HG02870 (cell line): Measurements from ENCODE around the gene DNAH3.
"Not testable (repeated sequence)": the region's sequence is repeated elsewhere in the genome, so short reads cannot be mapped to it uniquely, and the experiment has no call there.

Experiments
- ATAC-seq: cut with Tn5 transposase; IDR thresholded peaks from one replicate; pipeline ENCODE4 v1.9.1; 2021; ENCODE audit warnings: mild to moderate bottlenecking, moderate library complexity; ENCODE audit not compliant: unreplicated experiment

Gene DNAH3

DNA sequence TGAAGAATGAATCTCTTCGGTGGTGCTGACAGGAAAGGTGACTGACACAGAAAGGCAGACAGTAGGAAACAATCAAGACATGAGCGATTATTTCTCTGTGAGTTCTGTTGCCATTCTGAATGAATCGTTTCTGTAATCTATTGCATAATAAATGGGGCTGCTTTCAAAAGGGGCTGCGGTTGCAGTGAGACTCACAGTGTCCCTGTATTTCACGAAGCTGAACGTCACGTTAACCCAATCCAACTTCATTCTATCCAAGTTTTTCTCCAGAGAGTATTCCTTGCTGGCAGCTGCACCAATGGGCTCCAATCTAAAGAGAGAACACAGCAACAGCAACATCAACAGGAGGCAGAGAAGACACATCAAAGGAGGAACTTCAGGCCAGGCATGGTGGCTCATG is 75.4 kb downstream of the DNAH3 start:
- no peak for ATAC-seq

DNA sequence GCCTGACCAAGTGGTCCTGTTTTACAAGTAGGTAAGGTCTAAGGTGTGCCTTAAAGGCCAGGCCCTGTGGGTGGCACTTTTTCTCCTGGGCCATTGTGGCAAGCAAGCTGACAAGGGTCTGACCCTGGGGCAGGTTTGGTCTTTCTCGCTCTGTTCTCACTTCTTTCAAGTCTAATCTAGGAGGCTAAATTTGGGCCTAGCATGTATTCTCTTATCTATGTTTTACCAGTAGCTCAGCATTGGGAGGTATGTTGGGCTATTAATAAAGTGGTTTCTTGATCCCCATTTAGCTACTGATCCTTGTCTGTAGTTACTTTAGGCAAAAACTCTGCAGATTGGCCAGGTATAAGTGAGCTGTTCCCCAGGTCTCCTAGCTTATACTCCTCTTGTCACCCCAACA is 77.7 kb downstream of the DNAH3 start:
- ATAC-seq, result no peak

DNA sequence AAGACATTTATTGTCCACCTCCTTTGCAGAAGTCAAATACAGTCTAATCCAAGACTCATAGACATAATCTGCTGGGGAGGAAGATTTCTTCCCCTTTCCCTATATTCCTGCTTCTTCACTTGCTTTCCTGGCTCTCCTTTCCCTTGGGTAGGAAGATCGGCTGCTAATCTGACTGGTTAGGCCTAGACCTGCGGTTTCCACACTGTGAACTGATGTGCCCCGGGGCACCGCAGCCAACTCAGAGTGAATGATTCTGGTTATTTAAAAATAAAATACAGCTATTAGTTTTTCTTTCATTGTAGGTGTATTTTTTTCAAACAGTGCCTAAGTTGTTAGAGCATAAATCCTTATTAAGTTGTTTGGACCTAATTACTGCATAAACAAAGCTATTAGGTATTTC is 78.9 kb downstream of the DNAH3 start:
- no peak for ATAC-seq

DNA sequence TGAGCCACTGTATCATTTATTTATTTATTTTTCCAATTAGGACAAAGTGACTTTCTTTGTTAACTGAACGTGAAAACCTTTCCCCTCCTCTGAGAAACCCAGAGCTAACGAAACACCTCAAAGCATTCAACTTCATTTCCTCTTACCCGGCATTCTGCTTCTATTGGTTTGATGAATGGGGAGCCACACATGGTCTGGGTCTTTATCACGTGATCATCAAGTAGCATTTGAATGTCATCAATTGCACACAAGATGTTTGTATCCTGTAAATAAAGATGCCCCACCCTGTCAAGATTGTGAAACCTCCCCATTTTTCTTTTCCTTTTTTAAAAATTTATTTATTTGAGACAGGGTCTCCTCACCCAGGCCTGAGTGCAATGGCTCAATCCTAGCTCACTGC is 80.1 kb downstream of the DNAH3 start:
- ATAC-seq, result no peak

DNA sequence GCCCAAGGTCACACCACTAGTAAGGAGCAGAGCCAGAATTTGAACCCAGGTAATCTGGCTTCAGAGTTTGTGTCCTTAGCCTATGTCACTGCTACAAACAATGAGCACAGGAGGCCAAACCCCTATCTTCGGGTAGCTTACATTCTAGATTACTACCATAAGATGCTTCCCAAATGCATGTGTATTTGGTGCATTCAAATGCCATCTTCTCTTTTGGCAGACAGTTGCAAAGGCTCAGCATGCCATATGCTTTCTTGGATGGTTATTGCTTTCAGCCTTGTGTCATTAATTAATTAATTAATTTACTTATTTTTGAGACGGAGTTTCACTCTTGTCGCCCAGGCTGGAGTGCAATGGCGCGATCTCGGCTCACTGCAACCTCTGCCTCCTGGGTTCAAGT is 80.7 kb downstream of the DNAH3 start:
- ATAC-seq, result no peak

DNA sequence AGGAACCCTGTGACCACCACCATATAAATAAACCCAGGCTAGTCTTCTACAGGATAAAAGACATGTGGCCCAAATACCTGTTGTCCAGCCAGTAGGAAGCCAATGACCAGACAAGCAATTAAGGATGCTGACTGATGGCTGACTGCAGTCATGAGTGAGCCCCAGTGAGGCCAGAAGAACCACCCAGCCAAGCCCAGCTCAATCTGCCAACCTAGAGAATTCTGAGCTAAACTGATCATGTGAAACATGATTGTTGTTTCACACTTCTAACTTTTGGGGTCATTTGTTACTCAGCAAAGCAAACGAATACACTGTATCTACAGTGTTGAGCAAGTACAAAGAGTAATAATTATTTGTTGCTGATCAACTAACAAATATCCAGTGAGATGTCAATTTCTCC is 86.4 kb downstream of the DNAH3 start:
- no peak for ATAC-seq

DNA sequence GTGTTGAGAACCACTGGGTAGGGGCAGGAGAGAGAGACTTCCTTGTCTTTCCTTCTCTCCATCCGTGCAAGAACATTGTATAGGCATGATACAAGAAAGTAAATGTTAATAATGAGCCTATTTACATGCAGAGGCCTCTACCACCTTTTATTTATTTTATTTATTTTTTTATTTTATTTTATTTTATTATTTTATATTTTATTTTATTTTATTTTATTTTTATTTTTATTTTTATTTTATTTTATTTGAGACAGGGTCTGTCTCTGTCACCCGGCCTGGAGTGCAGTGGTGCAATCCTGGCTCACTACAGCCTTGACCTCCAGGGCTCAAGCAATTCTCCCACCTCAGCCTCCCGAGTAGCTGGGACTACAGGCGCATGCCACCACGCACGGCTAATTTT is 87.3 kb downstream of the DNAH3 start:
- not testable (repeated sequence) for ATAC-seq

DNA sequence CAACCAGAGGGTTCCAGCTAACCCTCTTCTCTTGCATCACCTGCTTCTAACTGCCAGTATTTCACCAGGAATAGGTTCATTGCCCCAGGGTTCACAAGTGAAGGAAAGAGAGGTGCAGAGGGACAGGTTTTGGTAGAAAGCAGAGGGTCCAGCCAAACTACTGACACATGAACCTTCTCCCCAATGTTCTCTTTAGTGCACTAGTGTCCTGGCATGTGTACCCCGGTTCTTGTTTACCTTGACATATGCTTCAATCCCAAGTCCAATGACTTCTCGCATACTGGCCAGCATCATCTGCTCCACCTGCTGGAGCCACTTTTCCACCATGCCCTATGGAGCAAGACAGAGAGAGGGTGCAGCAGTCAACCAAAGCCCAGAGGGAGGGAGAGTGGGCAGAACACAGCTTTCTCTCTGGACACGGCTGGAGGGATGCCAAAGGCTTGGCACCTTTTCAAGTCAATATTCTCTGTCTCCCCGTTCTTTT is 90.6 kb downstream of the DNAH3 start:
- ATAC-seq, result no peak

DNA sequence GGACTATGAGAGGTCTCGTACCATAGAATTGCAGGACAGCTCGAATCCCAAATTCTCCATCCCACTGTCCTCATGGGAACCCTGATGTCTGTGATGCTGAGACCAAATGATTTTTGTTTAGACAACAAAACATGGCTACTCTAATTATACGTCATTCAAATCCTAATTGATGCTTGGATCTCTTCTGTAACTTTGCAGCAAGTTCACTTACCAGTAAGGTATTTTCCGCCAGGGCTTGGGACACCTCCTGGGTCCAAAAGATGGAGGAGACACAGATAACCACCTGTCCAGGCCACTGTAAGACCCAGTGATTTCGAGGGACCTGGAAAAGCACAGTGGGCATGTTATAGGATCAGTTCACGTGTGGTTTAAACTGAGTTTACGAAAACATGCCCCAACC is 92.8 kb downstream of the DNAH3 start:
- no peak for ATAC-seq

DNA sequence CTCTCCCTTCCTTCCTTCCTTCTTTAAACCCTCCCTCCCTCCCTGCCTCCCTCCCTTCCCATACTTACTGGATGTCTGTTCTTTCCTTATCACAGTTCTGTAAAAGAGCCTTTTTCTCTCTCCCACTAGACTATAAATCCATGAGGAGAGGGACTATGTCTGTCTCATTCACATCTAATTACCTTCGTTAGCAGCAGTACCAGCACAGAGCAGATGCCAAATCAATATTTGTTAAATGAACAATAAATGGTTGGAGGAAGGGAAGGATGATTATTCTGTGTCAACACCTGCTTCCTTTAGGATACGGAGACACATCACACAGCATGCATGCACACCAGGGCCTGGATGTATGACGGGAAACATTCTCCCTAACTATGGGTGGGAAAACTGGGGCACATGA is 94.2 kb downstream of the DNAH3 start:
- ATAC-seq, result no peak

DNA sequence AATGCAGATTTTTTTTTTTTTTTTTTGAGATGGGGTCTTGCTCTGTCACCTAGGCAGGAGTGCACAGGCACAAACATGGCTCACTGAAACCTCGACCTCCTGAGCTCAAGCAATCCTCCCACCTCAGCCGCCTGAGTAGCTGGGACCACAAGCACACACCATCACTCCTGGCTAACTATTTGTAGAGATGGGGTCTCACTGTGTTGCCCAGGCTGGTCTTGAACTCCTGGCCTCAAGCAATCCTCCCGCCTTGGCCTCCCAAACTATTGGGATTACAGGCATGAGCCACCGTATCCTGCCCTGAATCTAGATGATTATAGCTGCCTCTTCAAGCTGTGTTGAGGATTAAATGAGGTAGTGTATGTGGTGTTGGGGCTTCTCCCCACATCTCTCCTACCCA is 94.9 kb downstream of the DNAH3 start:
- not testable (repeated sequence) for ATAC-seq

DNA sequence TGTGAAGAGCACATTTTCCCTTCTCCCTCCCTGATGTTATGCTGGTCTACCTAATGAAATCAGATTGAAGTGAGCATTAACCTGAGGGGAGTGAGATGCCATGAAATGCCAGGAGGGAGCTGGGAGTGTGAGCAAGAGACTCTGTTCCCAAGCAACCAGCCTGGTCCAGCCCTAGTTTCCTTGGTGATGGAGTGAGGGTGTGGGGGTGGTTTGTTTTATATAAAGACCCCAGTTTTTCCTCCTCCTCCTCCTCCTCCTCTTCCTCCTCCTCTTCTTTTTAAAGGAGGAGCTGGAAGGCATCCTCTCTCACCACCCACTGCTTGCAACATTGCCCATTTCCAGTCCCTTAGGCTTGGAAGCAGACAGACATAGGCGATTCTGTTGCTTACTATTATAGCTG is 97.1 kb downstream of the DNAH3 start:
- ATAC-seq, result no peak

DNA sequence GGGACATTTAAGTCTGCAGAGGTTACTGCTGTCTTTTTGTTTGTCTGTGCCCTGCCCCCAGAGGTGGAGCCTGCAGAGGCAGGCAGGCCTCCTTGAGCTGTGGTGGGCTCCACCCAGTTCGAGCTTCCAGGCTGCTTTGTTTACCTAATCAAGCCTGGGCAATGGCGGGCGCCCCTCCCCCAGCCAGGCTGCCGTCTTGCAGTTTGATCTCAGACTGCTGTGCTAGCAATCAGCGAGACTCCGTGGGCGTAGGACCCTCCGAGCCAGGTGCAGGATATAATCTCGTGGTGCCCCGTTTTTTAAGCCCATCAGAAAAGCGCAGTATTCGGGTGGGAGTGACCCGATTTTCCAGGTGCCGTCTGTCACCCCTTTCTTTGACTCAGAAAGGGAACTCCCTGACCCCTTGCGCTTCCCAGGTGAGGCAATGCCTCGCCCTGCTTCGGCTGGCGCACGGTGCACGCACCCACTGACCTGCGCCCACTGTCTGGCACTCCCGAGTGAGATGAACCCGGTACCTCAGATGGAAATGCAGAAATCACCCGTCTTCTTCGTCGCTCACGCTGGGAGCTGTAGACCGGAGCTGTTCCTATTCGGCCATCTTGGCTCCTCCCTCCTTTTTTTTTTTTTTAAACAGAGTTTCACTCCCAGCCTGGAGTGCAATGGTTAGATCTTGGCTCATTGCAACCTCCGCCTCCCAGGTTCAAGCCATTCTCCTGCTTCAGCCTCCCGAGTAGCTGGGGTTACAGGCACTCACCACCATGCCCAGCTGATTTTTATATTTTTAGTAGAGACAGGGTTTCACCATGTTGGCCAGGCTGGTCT is 102.3 kb downstream of the DNAH3 start:
- ATAC-seq, result not testable (repeated sequence)

DNA sequence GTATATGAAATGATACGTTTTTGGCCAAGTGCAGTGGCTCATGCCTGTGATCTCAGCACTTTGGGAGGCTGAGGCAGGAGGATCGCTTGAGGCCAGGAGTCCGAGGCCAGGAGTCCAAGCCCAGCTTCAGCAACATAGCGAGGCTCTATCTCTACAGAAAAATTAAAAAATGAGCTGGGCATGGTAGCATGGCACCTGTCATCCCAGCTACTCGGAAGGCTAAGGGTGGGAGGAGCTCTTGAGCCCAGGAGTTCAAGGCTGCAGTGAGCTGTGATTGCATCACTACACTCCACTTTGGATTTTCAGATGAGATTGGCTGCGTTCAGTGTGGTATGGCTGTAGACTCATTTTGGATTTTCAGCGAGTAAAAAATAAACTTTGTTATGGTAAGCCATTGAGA is 112.4 kb downstream of the DNAH3 start:
- ATAC-seq, result no peak

DNA sequence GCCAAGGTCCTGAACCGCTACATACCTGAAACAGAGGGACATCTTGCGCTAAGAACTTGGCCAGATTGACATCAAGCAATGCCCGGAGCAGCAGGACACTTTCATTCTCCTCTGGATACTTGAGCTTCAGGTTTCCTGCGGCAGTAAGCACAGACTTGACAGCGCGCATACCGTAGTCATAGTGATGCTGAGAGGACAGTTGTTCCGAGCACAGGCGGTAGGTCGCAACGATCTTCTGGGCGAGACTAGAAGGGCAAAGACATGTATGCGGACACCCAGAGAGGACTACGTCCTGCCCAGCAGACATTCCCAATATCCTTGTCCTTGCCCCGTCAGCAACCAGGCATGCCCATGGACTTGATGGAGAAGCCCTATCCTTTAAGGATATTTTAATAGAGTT is 112.9 kb downstream of the DNAH3 start:
- no peak for ATAC-seq

DNA sequence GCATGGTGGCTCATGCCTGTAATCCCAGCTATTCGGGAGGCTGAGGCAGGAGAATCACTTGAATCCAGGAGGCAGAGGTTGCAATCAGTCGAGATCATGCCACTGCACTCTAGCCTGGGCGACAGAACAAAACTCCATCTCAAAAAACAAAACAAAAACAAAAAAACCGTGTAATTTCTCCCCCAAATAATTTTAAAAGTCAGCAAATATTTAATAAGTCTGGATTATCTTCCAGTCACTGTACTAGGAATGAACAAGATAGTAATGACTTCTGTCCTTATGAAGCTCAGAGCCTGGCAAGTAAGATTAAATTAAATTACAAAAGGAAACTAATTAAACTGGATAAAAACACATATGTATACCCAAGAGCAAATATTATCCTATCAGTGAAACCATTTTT is 113.5 kb downstream of the DNAH3 start:
- ATAC-seq, result no peak

DNA sequence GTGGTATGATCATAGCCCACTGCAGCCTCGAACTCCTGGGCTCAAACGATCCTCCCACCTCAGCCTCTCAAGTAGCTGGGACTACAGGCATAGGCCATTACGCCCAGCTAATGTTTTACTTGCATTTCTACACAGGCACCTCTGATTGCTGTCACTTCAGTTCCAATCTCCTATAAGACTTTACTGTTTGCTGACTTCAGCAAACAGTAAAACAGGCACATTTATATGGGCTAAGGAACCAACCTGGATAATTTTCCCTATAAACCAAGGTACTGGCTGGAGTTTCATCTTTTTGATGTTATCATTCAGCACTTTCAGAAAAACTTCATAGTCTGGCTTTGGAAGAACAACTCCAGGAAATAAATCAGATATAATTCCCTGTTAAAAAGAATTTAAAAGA is 114.2 kb downstream of the DNAH3 start:
- no peak for ATAC-seq

DNA sequence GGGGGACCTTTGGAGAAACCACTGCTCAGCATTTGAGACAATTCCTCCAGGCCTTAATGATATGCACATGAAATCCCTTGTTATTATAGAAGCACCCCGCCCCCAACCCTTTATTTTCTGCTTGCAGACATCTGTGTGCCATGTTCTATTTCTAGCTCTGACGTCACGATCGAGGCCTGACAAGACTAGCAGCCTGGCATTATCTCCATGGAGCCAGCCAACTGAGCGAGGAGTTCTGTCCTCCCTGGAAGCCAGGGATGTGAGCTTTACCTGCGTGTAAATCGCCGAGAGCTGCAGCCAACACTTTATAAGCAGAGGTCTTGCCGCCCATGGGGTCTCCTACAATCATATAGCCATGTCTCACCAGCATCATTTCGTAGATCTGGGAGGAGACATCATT is 116.9 kb downstream of the DNAH3 start:
- no peak for ATAC-seq

DNA sequence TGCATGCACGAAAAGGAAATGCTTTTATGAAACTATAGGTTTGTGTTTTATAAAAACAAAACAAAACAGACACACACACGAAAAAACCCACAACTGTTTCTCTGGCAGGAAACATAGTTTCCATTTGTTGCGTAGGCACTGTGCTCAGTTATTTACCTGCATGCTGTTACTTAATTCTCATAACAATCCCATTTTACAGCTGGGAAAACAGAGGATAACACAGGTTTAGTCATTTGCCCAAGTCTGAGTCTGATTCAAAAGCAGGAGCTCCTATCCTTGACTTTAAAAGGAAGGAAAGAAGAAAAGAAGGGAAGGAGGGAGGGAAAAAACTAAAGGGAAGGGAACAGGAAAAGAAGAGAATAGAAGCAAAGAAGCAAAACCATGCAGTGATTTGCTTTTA is 117.4 kb downstream of the DNAH3 start:
- no peak for ATAC-seq

DNA sequence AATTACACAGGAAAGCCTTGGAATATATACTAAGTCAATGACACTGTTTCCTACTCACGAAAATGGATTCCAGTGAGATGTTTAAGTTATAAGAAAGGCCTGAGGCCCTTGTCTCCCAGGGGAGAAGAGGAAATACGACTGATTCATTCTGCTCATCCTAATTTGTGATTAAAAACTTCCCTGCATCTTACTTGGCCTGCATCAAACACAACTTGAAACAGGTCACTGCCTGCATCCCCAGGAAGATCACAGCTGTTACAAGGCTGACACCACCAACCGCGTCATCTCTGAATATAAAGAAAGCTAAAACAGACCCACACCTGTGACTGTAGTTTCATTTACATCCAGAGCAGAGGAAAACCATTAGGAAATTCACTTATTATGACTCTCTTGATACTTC is 121.9 kb downstream of the DNAH3 start:
- ATAC-seq, result no peak

DNA sequence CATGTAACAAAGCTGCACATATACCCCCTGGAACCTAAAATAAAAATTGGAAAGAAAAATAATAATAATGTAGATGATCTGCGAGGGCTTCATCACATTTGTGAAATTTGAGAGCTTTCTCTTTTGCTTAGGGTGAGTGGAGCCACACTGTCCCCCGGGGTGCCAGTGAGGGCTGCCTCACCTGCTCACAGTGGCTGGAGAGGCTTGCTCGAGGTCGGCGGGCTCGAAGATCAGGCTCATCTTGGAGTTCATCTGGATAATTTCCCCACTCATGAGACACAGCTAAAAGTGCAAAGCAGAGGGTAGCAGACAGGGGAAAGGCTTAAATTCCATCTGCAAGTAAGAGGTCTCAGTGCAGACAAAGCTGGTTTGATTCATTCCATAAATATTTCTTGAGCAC is 123.8 kb downstream of the DNAH3 start:
- ATAC-seq, result no peak

DNA sequence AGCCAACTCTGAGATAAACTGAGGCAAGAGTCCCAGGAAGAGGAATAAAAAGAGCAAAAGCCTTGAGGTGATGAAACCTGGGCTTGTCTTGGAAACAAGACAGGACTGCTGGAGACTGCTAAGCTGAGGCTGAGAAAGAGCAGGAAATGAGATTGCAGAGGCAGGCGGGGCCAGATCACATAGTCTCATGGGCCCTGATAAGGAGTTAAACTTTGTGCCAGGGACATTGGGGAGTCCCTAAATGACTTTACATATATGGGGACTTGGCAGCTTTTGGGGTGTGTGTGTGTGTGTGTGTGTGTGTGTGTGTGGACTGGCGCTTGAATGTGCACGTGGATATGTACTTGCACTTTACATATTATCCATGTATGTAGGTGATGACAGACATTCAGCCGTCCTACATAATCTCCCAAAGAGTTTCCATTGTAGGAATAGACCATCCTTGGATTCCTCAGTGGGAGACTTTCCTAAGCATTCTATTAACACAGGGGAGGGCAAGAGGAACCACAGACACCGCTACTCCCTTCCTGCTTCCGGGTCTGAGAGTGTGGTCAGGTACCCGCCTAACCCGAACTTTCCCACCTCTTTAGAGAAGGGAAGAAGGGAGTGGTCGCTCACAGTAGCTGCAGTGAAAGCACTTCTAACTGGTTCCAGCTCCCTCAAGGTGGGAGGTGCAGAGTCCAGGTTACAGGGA is 127.0 kb downstream of the DNAH3 start:
- no peak for ATAC-seq
